CD4-positive, alpha-beta T cell treated with Interleukin-12 subunit alpha and Interleukin-12 subunit beta, for 1 hour (primary cell): ENCODE results near the gene SPN.
"Not testable (repeated sequence)": the region's sequence is repeated elsewhere in the genome, so short reads cannot be mapped to it uniquely, and the experiment has no call there.

Source experiments
- DNase-seq: peaks from one replicate; pipeline ENCODE4 v3.0.0-alpha.2; 2020

Gene SPN

GRCh38 chr16:29663016-29663806 is at the start of gene SPN:
Gene SPN, plus strand, starts transcription at chr16:29663247. Its CDS starts 482 bp downstream, at chr16:29663729.
- peak; percentile 45 for DNase-seq

- DNase-seq, result peak; percentile 93
Measured at GRCh38 chr16:29613307-29614057, 49.6 kb upstream of the SPN start.

- not testable (repeated sequence) for DNase-seq
Measured at GRCh38 chr16:29614691-29615314, 48.2 kb upstream of the SPN start.

- DNase-seq, result not testable (repeated sequence)
Measured at GRCh38 chr16:29616127-29616526, 46.9 kb upstream of the SPN start.

GRCh38 chr16:29620591-29620990 is 42.5 kb upstream of the SPN start:
- DNase-seq, result peak; percentile 57

GRCh38 chr16:29622738-29623137 is 40.3 kb upstream of the SPN start:
- not testable (repeated sequence) for DNase-seq

- not testable (repeated sequence) for DNase-seq
Measured at GRCh38 chr16:29623253-29623652, 39.8 kb upstream of the SPN start.

GRCh38 chr16:29625114-29625513 is 37.9 kb upstream of the SPN start:
- DNase-seq, result not testable (repeated sequence)

- DNase-seq, result peak; percentile 46
Measured at GRCh38 chr16:29626778-29627331, 36.2 kb upstream of the SPN start.

- peak; percentile 32 for DNase-seq
Measured at GRCh38 chr16:29627661-29628075, 35.4 kb upstream of the SPN start.

- DNase-seq, result not testable (repeated sequence)
Measured at GRCh38 chr16:29628707-29629106, 34.3 kb upstream of the SPN start.

- not testable (repeated sequence) for DNase-seq
Measured at GRCh38 chr16:29629318-29629717, 33.7 kb upstream of the SPN start.

- DNase-seq, result not testable (repeated sequence)
Measured at GRCh38 chr16:29631658-29632057, 31.4 kb upstream of the SPN start.

- not testable (repeated sequence) for DNase-seq
Measured at GRCh38 chr16:29635902-29636301, 27.1 kb upstream of the SPN start.

GRCh38 chr16:29636368-29636767 is 26.7 kb upstream of the SPN start:
- not testable (repeated sequence) for DNase-seq

GRCh38 chr16:29638751-29639150 is 24.3 kb upstream of the SPN start:
- not testable (repeated sequence) for DNase-seq

- DNase-seq, result peak; percentile 51
Measured at GRCh38 chr16:29641561-29641960, 21.5 kb upstream of the SPN start.

- DNase-seq, result no peak
Measured at GRCh38 chr16:29643596-29643995, 19.5 kb upstream of the SPN start.

- DNase-seq, result no peak
Measured at GRCh38 chr16:29644338-29644857, 18.6 kb upstream of the SPN start.

- no peak for DNase-seq
Measured at GRCh38 chr16:29644973-29645693, 17.9 kb upstream of the SPN start.

GRCh38 chr16:29645694-29646187 is 17.3 kb upstream of the SPN start:
- peak; percentile 27 for DNase-seq

- no peak for DNase-seq
Measured at GRCh38 chr16:29646947-29647346, 16.1 kb upstream of the SPN start.
